KMS-11 (cell line): Measurements from ENCODE around the gene MCM9.

Experiments
- H2AFZ ChIP-seq: fragments of 200-600 bp; sonication (generic); 2 replicates; pipeline ENCODE4 v1.6.1; 2016; ENCODE audit warnings: antibody characterized with exemption, mixed run types, low read depth
- H3K27ac ChIP-seq: fragments of 200-600 bp; sonication (generic); 2 replicates; pipeline ENCODE4 v1.6.1; 2016; ENCODE audit warnings: mild to moderate bottlenecking, mixed run types
- H3K27me3 ChIP-seq: fragments of 200-600 bp; sonication (generic); 2 replicates; pipeline ENCODE4 v1.6.1; 2017; ENCODE audit warnings: mild to moderate bottlenecking, low read depth, mixed run types, moderate library complexity; ENCODE audit not compliant: insufficient read depth
- H3K36me3 ChIP-seq: fragments of 200-600 bp; sonication (generic); 2 replicates; pipeline ENCODE4 v1.6.1; 2017; ENCODE audit warnings: mild to moderate bottlenecking, mixed run types; ENCODE audit not compliant: insufficient read depth
- H3K4me1 ChIP-seq: fragments of 200-600 bp; sonication (generic); 2 replicates; pipeline ENCODE4 v1.6.1; 2016; ENCODE audit warnings: mild to moderate bottlenecking, low read depth, mixed run types; ENCODE audit not compliant: poor library complexity, severe bottlenecking
- H3K4me2 ChIP-seq: fragments of 200-600 bp; sonication (generic); 2 replicates; pipeline ENCODE4 v1.7.0; 2016; ENCODE audit warnings: mild to moderate bottlenecking, mixed run types
- H3K4me3 ChIP-seq: fragments of 200-600 bp; sonication (generic); IDR thresholded peaks from 2 replicates; pipeline ENCODE4 v1.6.1; 2017; ENCODE audit warnings: low read depth, low read length, mixed read lengths; ENCODE audit not compliant: insufficient read depth
- H3K79me2 ChIP-seq: fragments of 200-600 bp; sonication (generic); 2 replicates; pipeline ENCODE4 v1.6.1; 2016; ENCODE audit warnings: low read depth, mixed run types; ENCODE audit not compliant: insufficient read depth
- H3K9ac ChIP-seq: fragments of 200-600 bp; sonication (generic); 2 replicates; pipeline ENCODE4 v1.6.1; 2016; ENCODE audit warnings: mild to moderate bottlenecking, mixed run types
- H4K20me1 ChIP-seq: fragments of 200-600 bp; sonication (generic); 2 replicates; pipeline ENCODE4 v1.6.1; 2016; ENCODE audit warnings: mild to moderate bottlenecking, mixed run types; ENCODE audit not compliant: insufficient read depth
- TF ChIP-seq, protein P1 (sequence below): fragments of 200-600 bp; sonication (generic); conservative IDR thresholded peaks from 2 replicates; pipeline ENCODE4 v1.6.1; 2017; ENCODE audit warnings: low read depth, mild to moderate bottlenecking, antibody characterized with exemption, low read length, moderate library complexity, mixed read lengths

MCM9 gene

DNA sequence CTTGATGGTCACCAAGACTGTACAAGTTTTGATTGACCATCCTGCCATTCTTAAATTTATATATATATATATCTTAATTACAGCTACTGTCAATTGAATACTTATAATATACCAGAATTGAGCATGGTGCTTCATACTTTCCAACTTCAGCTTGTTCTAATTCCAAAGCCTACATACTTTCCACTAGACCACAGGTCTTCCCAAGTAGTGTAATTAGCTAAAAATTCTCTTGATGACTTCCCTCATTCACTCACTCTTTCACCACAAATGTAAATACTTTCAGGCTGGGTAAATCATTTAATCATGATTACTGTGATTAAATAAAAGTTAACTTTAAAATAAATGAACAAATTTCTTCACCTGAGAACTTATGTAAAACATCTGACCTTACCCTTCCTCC lies 37.6 kb downstream of the MCM9 start:
- Histone ChIP-seq H2AFZ (no peak overlapping the region), H3K27ac (peak overlapping the region; percentile 91; the same call in 1 of the 2 replicates), H3K4me3 (no peak overlapping the region), H3K9ac (no peak overlapping the region; the same call in 1 of the 2 replicates), H4K20me1 (no peaks in the 10 kb centered on the region), H3K27me3 (no peaks in the 10 kb centered on the region), H3K4me1 (peaks cover 46% of the 10 kb centered on the region), H3K36me3 (no peaks in the 10 kb centered on the region), H3K4me2 (peak overlapping the region; percentile 69), H3K79me2 (peaks cover 82% of the 10 kb centered on the region)
- TF ChIP-seq, protein P1, sequence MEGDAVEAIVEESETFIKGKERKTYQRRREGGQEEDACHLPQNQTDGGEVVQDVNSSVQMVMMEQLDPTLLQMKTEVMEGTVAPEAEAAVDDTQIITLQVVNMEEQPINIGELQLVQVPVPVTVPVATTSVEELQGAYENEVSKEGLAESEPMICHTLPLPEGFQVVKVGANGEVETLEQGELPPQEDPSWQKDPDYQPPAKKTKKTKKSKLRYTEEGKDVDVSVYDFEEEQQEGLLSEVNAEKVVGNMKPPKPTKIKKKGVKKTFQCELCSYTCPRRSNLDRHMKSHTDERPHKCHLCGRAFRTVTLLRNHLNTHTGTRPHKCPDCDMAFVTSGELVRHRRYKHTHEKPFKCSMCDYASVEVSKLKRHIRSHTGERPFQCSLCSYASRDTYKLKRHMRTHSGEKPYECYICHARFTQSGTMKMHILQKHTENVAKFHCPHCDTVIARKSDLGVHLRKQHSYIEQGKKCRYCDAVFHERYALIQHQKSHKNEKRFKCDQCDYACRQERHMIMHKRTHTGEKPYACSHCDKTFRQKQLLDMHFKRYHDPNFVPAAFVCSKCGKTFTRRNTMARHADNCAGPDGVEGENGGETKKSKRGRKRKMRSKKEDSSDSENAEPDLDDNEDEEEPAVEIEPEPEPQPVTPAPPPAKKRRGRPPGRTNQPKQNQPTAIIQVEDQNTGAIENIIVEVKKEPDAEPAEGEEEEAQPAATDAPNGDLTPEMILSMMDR, result no peak

DNA sequence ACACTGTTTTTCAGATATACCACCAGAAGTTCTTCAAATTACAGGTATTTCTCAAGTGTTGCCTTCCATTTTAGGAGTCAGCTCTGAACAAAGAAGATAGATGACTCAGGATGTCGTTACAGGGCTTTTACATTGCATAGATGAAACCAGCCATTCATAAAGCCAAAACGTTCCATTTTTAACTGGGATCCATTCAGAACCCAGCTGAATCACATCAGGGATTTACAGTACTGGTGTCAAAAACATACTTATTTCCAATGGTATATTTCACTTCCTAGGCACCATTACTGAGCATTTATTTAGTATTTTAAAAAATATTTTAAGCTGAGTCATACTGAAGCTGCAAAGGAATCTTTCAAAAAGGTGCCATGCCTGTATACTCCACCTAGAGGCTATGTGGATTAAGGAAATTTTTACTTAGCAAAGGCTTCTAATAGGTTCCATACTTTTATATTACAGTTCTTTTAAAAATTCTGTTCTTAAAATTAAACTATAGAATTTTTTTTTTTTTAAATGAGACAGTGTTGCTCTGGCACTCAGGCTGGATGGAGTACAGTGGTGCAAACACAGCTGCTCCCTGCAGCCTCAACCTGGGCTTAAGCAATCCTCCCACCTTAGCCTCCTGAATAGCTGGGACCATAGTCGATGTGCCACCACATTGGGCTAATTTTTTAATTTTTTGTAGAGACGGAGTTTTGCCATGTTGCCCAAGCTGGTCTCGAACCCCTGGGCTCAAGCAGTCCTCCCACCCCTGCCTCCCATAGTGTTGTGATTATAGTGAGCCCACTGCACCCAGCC lies 38.4 kb downstream of the MCM9 start:
- peaks cover 49% of the 10 kb centered on the region for H3K4me1 ChIP-seq
- peaks cover 74% of the 10 kb centered on the region for H3K79me2 ChIP-seq
- no peak overlapping the region for H2AFZ ChIP-seq
- no peaks in the 10 kb centered on the region for H3K36me3 ChIP-seq
- peak overlapping the region; percentile 94 for H3K9ac ChIP-seq
- no peaks in the 10 kb centered on the region for H3K27me3 ChIP-seq
- H3K4me2 ChIP-seq, result peak overlapping the region; percentile 69
- TF ChIP-seq, protein P1, result peak; percentile 54
- no peak overlapping the region for H3K4me3 ChIP-seq
- H4K20me1 ChIP-seq, result no peaks in the 10 kb centered on the region
- peak overlapping the region; percentile 91 for H3K27ac ChIP-seq

DNA sequence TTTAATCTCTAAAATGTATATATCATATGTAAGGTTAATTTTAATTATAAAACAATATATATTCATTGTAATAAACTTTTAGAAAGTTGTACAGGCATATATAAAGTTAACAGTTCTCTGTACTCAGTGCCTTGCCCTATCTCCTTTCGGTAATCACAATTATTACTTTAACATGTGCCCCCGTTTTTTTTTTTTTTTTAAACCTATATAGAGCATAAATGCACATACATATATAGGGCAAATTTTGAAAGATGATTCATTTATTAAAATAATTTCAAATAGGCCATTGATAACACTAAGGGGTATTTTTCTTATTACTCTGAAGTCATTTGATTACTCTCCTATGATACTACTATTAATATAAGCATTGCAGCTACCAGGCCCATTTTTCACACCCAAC lies 39.1 kb downstream of the MCM9 start:
- H2AFZ ChIP-seq, result no peak overlapping the region
- TF ChIP-seq, protein P1, result no peak
- peaks cover 49% of the 10 kb centered on the region for H3K4me1 ChIP-seq
- peaks cover 67% of the 10 kb centered on the region for H3K79me2 ChIP-seq
- no peaks in the 10 kb centered on the region for H3K27me3 ChIP-seq
- H4K20me1 ChIP-seq, result no peaks in the 10 kb centered on the region
- H3K9ac ChIP-seq, result peak overlapping the region; percentile 94
- peak overlapping the region; percentile 91 for H3K27ac ChIP-seq
- H3K4me2 ChIP-seq, result peak overlapping the region; percentile 69
- no peak overlapping the region for H3K4me3 ChIP-seq
- H3K36me3 ChIP-seq, result no peaks in the 10 kb centered on the region

DNA sequence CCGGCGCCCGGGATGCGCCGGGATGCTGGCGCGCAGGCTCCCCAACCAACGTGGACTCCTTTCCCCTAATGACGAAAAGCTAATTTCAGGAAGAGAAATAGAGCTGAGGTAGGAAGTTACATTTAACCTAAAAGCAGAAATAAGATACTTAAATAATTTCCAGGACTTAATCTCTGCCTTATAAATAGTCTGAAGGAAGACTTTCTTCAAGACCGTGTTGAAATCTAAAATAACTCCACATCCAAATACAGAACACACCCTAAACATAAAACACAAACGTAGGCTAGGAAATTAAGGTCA lies 39.7 kb downstream of the MCM9 start:
- Histone ChIP-seq H3K79me2 (peaks cover 60% of the 10 kb centered on the region), H3K9ac (peak overlapping the region; percentile 94)

More for the DNA sequence above, 39.7 kb downstream of the MCM9 start:
- Histone ChIP-seq H3K4me2 (peak overlapping the region; percentile 69), H3K4me1 (peaks cover 51% of the 10 kb centered on the region), H3K27ac (peak overlapping the region; percentile 91), H4K20me1 (no peaks in the 10 kb centered on the region), H3K27me3 (no peaks in the 10 kb centered on the region), H3K4me3 (no peak overlapping the region), H3K36me3 (no peaks in the 10 kb centered on the region), H2AFZ (no peak overlapping the region)
- TF ChIP-seq, protein P1, result no peak
